ENCODE results near the gene FGF19.

The FGF19 gene

GRCh38 chr11:69674267-69674885 is 29.4 kb downstream of the FGF19 start:
- in situ Hi-C loops (cut with HindIII; ENCODE audit: low sequenced_read_pairs): loop anchor here (25.0 kb wide), 2 partner anchors 262 to 437 kb away; no protein-coding TSS in a partner anchor

DNA sequence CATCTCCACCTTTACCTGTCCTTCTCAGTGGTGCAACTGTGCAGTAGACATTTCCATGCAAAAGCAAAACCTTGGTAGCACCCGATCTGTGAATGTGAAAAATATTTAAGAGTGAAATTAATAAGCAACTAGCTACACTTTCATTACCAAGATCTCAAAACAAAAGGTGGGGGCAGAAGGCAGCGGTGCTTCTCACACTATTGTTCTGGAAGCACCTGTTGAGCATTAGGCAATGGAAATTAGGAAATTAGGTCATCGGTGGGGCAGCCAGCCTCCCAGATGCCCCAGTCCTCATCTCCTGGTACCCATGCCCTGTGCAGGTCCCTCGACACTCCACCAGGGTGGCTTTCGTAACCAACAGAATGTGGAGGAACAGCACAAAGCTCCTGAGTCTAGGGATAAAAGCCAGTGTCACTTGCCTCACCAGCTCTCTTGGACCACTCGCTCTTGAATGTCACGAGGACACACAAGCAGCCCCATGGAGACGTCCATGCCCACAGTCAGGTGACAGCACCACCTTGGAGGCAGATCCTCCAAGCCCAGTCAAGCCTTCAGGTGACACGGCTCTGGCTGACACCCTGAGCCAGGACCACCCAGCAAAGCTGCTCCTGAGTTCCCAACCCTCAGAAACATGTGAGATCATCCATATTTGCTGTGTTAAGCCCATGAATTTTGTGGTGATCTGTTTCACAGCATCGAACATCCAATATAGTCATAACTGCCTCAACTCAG is 31.9 kb downstream of the FGF19 start:
- in situ Hi-C loops (cut with HindIII; ENCODE audit: low sequenced_read_pairs): loop anchor here (25.0 kb wide), 2 partner anchors 260 to 435 kb away; no protein-coding TSS in a partner anchor

GRCh38 chr11:69670158-69670845 is 33.5 kb downstream of the FGF19 start:
- in situ Hi-C loops (cut with HindIII; ENCODE audit: low sequenced_read_pairs): loop anchor here (25.0 kb wide), 2 partner anchors 258 to 433 kb away; no protein-coding TSS in a partner anchor

GRCh38 chr11:69669486-69669885 is 34.3 kb downstream of the FGF19 start:
- in situ Hi-C loops (cut with HindIII; ENCODE audit: low sequenced_read_pairs): loop anchor here (25.0 kb wide), 2 partner anchors 257 to 432 kb away; no protein-coding TSS in a partner anchor

DNA sequence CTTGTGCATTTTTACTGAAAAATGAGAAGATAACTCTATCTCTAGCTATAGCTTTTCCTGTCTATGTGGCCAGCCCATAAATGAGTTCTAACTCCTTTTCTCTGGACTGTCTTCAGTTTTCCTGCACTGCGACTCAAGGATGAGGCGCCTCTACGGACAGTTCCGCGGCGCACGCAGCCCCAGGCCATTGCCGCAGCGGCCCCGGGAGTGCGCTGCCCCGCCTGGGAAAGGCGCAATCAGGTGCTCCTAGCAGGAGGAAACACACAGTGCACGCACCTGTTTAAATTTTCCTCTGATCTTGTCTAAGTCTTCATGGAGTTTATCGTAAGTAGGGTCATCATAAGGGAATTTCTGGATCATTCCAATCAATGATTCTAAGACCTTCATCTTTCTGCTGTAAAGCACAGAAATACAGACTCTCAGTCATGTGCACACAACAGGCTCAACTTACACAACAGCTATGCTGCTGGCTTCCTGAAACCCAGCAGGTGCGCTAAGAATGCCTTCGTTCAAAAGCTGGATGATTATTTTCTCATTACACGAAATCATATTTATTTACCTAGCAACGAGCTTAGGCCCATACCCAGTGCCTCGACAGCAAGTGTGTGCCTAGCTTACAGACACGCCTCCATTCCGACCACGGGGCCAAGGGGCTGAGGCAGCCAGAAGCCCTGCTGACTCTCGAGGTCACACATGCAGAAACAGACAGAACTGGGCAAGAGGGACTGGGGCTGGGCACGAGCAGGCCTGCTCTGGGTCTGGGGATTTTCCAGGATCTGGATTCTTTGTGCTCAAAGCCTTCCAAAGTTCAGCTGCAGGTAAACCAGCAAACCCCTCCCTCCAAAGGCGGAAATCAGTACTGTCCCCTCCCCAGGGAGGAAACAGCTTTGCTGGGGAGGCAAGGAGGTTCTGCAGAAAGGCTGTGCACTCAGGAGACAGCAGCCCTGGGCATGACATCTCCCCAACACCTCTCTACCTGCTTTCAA is 35.9 kb downstream of the FGF19 start:
- in situ Hi-C loops (cut with HindIII; ENCODE audit: low sequenced_read_pairs): loop anchor here (25.0 kb wide), 2 partner anchors 256 to 431 kb away; no protein-coding TSS in a partner anchor

DNA sequence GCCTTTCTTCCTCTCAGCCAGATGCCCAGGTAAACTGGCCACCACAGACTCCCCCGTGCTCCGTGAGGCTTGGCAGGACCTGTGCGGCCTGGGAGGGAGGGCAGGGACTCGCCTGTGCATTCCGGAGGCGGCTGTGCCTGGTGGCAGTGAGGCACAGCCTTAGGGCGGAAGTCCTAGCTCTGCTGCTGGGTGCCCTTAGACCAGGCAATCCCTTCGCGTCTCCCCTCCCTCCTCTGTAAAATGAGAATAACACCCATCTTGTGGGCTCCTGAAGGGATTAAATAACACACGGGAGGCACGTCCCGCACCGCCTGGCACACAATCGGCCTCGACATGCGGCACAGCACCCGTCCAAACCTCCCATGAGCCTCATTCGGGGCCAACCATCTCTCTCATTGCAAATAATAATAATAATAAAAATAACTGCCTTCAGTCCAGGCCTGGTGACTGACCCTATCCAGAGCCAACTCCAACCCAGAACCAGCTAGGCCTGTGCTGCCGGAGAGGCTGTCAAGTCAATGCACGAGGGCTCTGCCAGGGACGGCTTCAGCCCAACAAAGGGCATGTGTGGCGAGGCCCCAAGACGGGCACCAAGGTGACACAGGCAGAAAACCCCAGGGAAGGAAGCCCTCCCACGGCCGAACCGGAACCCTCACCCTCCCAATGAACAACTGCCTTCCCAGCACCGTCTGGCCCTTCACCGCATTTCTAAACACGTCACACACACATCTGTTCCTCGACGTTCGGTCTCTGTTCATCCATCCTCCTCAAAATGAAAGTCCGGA is 36.9 kb downstream of the FGF19 start:
- in situ Hi-C loops (cut with HindIII; ENCODE audit: low sequenced_read_pairs): loop anchor here (25.0 kb wide), 2 partner anchors 255 to 430 kb away; no protein-coding TSS in a partner anchor

DNA sequence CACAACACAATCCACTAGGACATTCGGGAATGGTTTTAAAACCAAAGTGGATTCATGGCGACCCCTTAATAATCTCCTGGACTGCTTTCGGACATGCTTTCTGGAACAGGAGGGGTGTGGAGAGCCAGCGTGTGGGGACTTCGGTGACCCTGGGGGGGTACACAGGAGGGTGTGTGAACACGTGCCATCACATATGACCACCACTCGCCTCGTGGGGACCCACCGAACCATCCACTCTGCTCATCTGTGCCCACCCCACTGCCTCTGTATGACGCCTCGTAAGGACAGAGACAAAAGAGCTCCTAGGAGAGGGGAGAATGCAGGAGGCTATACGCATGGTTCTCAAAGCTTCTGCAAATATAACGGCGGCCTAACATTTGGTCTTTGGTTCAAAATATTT is 37.6 kb downstream of the FGF19 start:
- in situ Hi-C loops (cut with HindIII; ENCODE audit: low sequenced_read_pairs): loop anchor here (25.0 kb wide), 2 partner anchors 254 to 429 kb away; no protein-coding TSS in a partner anchor

- in situ Hi-C loops (cut with HindIII; ENCODE audit: low sequenced_read_pairs): loop anchor here (25.0 kb wide), 2 partner anchors 253 to 428 kb away; no protein-coding TSS in a partner anchor
Measured at GRCh38 chr11:69665669-69666068, 38.2 kb downstream of the FGF19 start.

DNA sequence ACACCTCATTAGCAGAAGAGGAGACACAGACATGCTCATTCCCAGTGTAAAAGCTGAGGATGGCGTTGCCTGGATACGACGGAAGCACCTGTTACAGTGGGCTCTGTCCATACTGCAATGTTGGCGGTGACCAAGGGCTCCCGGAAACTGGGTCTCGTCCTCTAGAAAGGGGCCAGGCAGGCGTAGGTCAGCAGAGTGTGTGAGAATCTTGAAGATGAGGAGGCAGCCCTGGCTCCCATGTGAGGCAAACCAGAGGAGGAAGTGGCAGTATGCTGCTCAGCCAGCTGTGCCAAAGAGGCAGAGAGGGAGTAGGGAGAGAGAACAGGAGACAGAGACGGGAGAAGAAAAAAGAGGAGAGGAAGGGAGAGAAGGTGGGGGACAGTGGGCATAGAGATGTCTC is 38.9 kb downstream of the FGF19 start:
- in situ Hi-C loops (cut with HindIII; ENCODE audit: low sequenced_read_pairs): loop anchor here (25.0 kb wide), 2 partner anchors 253 to 428 kb away; no protein-coding TSS in a partner anchor

- in situ Hi-C loops (cut with HindIII; ENCODE audit: low sequenced_read_pairs): loop anchor here (25.0 kb wide), 2 partner anchors 252 to 427 kb away; no protein-coding TSS in a partner anchor
Measured at GRCh38 chr11:69664103-69664775, 39.6 kb downstream of the FGF19 start.

- in situ Hi-C loops (cut with HindIII; ENCODE audit: low sequenced_read_pairs): loop anchor here (25.0 kb wide), 2 partner anchors 251 to 426 kb away; no protein-coding TSS in a partner anchor
Measured at GRCh38 chr11:69663326-69663725, 40.5 kb downstream of the FGF19 start.

DNA sequence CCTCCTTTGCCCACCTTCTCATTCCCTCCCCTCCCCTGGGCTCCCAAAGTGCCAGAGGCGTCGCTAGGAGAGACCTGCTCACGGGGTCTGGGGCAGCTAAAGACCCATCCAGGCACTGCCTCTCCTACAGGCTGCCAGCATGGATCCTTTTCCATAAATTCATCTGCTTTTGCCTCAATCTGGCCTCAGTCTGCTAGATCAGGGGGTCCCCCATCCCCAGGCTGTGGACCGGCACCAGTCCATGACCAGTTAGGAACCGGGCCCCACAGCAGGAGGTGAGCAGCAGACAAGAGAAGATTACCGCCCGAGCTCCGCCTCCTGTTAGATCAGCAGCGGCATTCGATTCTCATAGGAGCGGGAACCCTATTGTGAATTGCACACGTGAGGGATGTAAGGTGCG is 41.0 kb downstream of the FGF19 start:
- in situ Hi-C loops (cut with HindIII; ENCODE audit: low sequenced_read_pairs): loop anchor here (25.0 kb wide), 2 partner anchors 251 to 426 kb away; no protein-coding TSS in a partner anchor

GRCh38 chr11:69662021-69662698 is 41.7 kb downstream of the FGF19 start:
- in situ Hi-C loops (cut with HindIII; ENCODE audit: low sequenced_read_pairs): loop anchor here (25.0 kb wide), 2 partner anchors 250 to 425 kb away; no protein-coding TSS in a partner anchor

DNA sequence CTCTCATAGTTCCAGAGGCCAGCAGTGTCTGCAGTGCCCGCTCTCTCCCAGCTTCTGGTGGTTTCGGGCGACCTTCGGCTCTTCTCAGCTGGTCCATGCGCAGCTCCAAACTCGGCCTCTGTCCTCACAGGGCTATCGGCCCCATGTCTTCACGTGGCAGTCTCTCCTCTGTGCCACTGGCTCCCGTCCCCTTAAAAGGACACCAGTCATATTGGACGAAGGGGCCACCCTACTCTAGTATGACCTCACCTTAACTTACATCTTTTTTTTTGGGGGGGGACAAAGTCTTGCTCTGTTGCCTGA is 42.5 kb downstream of the FGF19 start:
- in situ Hi-C loops (cut with HindIII; ENCODE audit: low sequenced_read_pairs): loop anchor here (25.0 kb wide), 2 partner anchors 249 to 424 kb away; no protein-coding TSS in a partner anchor

DNA sequence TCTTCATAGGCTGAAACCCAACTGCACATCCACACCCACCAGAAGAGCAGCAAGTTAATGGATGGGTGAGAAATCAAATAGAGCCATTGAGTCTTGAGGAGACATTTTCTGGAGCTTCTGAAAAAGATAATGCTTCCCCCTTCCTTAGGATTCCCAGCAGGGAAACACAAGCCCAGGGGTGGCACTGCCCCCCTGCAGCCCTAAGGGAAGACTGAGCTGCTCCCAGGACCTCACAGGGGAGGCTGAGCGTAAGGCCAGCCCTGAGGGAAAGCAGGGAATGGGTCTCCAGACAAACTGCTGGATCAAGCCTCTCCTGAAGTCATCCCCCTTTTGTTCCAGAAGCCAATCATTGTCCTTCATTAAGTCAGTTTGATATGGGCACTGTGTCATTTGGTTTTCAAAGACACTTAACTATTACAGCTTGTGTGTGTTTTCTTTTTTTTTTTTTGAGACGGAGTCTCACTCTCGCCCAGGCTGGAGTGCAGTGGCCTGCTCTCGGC is 43.8 kb downstream of the FGF19 start:
- in situ Hi-C loops (cut with HindIII; ENCODE audit: low sequenced_read_pairs): loop anchor here (25.0 kb wide), 2 partner anchors 248 to 423 kb away; no protein-coding TSS in a partner anchor

DNA sequence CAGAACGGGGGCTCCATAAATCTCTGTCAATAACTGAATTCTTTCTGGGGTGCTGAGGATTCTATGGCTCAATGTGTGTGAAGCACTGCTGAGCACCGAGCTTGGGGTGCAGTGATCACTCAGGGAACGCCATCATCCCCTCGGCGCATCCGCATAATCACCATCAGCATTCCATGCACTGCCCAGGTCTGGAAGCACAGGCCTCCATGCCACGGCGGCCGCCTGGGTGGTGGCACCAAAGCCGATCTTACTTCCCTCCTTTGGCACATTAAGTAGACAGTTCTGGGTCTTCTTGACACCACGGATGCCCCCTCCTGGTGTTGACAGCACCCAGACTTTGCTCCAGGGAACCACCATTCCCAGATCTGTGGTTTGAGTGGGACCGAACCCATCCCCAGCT is 44.2 kb downstream of the FGF19 start:
- in situ Hi-C loops (cut with HindIII; ENCODE audit: low sequenced_read_pairs): loop anchor here (10.0 to 25.0 kb wide), 3 partner anchors 247 to 545 kb away; no protein-coding TSS in a partner anchor
